B cell (primary cell): ENCODE data around the gene SAT1. TPM values are rescaled to one million over a fixed set of nuclear protein-coding genes. Genes with fewer than 3 reads are reported as not detected.

ENCODE experiments used
- ATAC-seq: fragments of 200-7000 bp; cut with Tn5 transposase; one replicate; pipeline ENCODE4 v1.10.0; 2021; ENCODE audit warnings: low read depth, mild to moderate bottlenecking, moderate number of reproducible peaks, moderate library complexity
- CTCF ChIA-PET: fragments of 350-600 bp; sonication (Branson Sonifier 250); formaldehyde crosslinking; loops from one replicate; lab custom pipeline; 2021; ENCODE audit warnings: antibody characterized with exemption, inconsistent platforms; lab: Charles Lee
- POLR2A ChIA-PET: fragments of 350-600 bp; sonication (Branson Sonifier 250); formaldehyde crosslinking; loops from one replicate; lab custom pipeline; 2021; ENCODE audit warnings: antibody characterized with exemption; lab: Charles Lee
- DNase-seq: peaks from one replicate; pipeline ENCODE4 v3.0.0; 2013
- H2AFZ ChIP-seq: 2 replicates; pipeline ENCODE4 v1.6.1; 2012; ENCODE audit warnings: mild to moderate bottlenecking, low read depth, low read length; ENCODE audit not compliant: insufficient read depth, poor library complexity, severe bottlenecking
- H3K27ac ChIP-seq, 2 donors: 1 replicate in 1 of 2; 2 replicates in 1 of 2; pipeline ENCODE4 v1.5.1; 2012 to 2013; ENCODE audit warnings: low read length in 2 of 2, mild to moderate bottlenecking in 2 of 2, moderate library complexity in 1 of 2
- H3K27me3 ChIP-seq, 4 experiments: fragments of 200-600 bp in 1 of 4; sonication (generic) in 1 of 4; replicated peaks in 1 of 4; 1 replicate in 2 of 4; 2 replicates in 2 of 4; pipeline versions ENCODE4 v1.6.1 to v1.7.0; 2013 to 2016; ENCODE audit warnings: low read length in 3 of 4, mild to moderate bottlenecking in 2 of 4, mixed read lengths in 1 of 4, moderate library complexity in 1 of 4; ENCODE audit not compliant: insufficient read depth in 4 of 4, control insufficient read depth in 3 of 4; ENCODE audit errors: control extremely low read depth in 1 of 4
- H3K36me3 ChIP-seq, 2 experiments: replicated peaks in 1 of 2; 1 replicate in 1 of 2; 2 replicates in 1 of 2; pipeline versions ENCODE4 v1.6.1 to v1.7.1; 2013; ENCODE audit warnings: low read length in 1 of 2; ENCODE audit not compliant: insufficient read depth in 2 of 2, control insufficient read depth in 1 of 2; ENCODE audit errors: control extremely low read depth in 1 of 2, extremely low read depth in 1 of 2
- H3K4me1 ChIP-seq, 2 donors: fragments of 200-600 bp in 1 of 2; sonication (generic) in 1 of 2; 1 replicate in 1 of 2; 2 replicates in 1 of 2; pipeline versions ENCODE4 v1.5.1 to v1.6.1; 2013 to 2017; ENCODE audit warnings: low read length in 2 of 2; ENCODE audit not compliant: control insufficient read depth in 2 of 2, insufficient read depth in 2 of 2
- H3K4me2 ChIP-seq: replicated peaks from 2 replicates; pipeline ENCODE3; 2012; ENCODE audit warnings: mild to moderate bottlenecking, low read depth, low read length; ENCODE audit not compliant: poor library complexity, severe bottlenecking
- H3K4me3 ChIP-seq, 5 experiments: fragments of 200-600 bp in 1 of 5; sonication (generic) in 1 of 5; 1 replicate in 3 of 5; 2 replicates in 2 of 5; pipeline versions ENCODE4 v1.5.1 to v1.7.0; 2011 to 2016; ENCODE audit warnings: low read length in 4 of 5, mild to moderate bottlenecking in 4 of 5, low read depth in 2 of 5, control low read depth in 1 of 5, moderate library complexity in 1 of 5; ENCODE audit not compliant: insufficient read depth in 1 of 5; ENCODE audit errors: control extremely low read depth in 1 of 5, extremely low read depth in 1 of 5
- H3K79me2 ChIP-seq: fragments of 200-600 bp; sonication (generic); one replicate; pipeline ENCODE4 v1.6.0; 2016; ENCODE audit warnings: low read length; ENCODE audit not compliant: control insufficient read depth, insufficient read depth
- H3K9ac ChIP-seq: fragments of 200-600 bp; sonication (generic); 2 replicates; pipeline ENCODE4 v1.6.1; 2017; ENCODE audit warnings: mild to moderate bottlenecking, low read length, moderate library complexity
- H3K9me3 ChIP-seq, 3 donors: one replicate each; pipeline versions ENCODE4 v1.6.1 to v1.7.1; 2013; ENCODE audit warnings: low read length in 2 of 3; ENCODE audit not compliant: control insufficient read depth in 2 of 3, insufficient read depth in 1 of 3; ENCODE audit errors: control extremely low read depth in 1 of 3
- H4K20me1 ChIP-seq: 2 replicates; pipeline ENCODE4 v1.6.0; 2012; ENCODE audit warnings: mild to moderate bottlenecking, low read length; ENCODE audit not compliant: insufficient read depth, control insufficient read depth, poor library complexity, severe bottlenecking
- H3K27ac Mint-ChIP-seq: one replicate; pipeline ENCODE4 v1.8.0; 2021; ENCODE audit warnings: mixed read lengths
- H3K27me3 Mint-ChIP-seq: one replicate; pipeline ENCODE4 v1.8.0; 2021; ENCODE audit warnings: mixed read lengths
- H3K4me1 Mint-ChIP-seq: one replicate; pipeline ENCODE4 v1.8.0; 2021; ENCODE audit warnings: mixed read lengths
- H3K4me3 Mint-ChIP-seq: one replicate; pipeline ENCODE4 v1.8.0; 2021; ENCODE audit warnings: mixed read lengths
- H3K9me3 Mint-ChIP-seq: one replicate; pipeline ENCODE4 v1.8.0; 2022; ENCODE audit warnings: mixed read lengths; ENCODE audit not compliant: insufficient read depth
- CTCF ChIP-seq: fragments of 200-600 bp; IDR thresholded peaks from one replicate; pipeline ENCODE4 v1.8.0; 2022; ENCODE audit warnings: antibody characterized with exemption, mild to moderate bottlenecking
- EZH2 ChIP-seq: IDR thresholded peaks from 2 replicates; pipeline ENCODE4 v1.6.1; 2012; ENCODE audit warnings: borderline replicate concordance, low read depth, mild to moderate bottlenecking, moderate library complexity, low read length; ENCODE audit not compliant: insufficient read depth, poor library complexity, severe bottlenecking
- WGBS: methylation state at CpG from one replicate; pipeline ENCODE4 v1.1.5; 2013; ENCODE audit warnings: missing lambda C conversion rate; ENCODE audit not compliant: insufficient coverage; 5-methylcytosine and 5-hydroxymethylcytosine counted together
- intact Hi-C: fragments of 100-400 bp; cut with micrococcal nuclease; formaldehyde crosslinking; loops from one replicate; pipeline ENCODE4 v1.10.0; 2022
- polyA plus RNA-seq: library from polyadenylated mRNA; depleted of rRNA; stranded (reverse); fragments of >200 nt; gene quantifications from 2 replicates; pipeline ENCODE4 v1.2.3, GENCODE V29; 2012
- total RNA-seq, 2 donors: library from RNA; stranded (reverse); fragments of 120-200 nt in 1 of 2; gene quantifications; 1 replicate in 1 of 2; 2 replicates in 1 of 2; pipeline versions ENCODE4 v1.2.3 to v1.2.4, GENCODE V29; 2013 to 2022

SAT1 gene
- total and polyA plus RNA-seq, 2 donors (not counting 1 experiment from before 2014, with no cell fraction given) = 172 to 479 TPM

GRCh38 chrX:23754664-23755063, 28.3 kb upstream of the SAT1 start:
- H3K4me1 Mint-ChIP-seq = peaks cover 3% of the 10 kb centered on the region
- intact Hi-C loops = no loop called here

DNA sequence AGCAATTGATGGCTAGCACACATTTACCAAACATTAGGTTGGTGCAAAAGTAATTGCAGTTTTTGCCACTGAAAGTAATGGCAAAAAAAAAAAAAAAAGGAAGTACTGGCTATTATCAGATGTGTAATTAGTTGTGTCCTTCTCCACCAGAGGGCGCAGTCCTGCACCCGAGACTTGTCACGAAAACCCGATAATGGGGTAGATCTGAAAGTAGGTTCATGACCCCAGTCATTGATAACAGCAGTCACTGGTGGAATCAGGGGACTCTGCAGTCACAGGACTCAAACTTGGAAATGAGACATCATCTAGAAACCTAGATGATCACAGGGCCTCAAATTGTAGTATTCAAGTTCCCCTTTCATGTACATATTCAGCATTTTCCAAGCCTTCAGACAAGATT, 26.8 kb upstream of the SAT1 start:
- Histone ChIP-seq H3K27ac (no peak overlapping the region), H3K79me2 (no peaks in the 10 kb centered on the region), H3K4me2 (peak overlapping the region; percentile 36), H3K9me3 (no peaks in the 10 kb centered on the region), H4K20me1 (no peaks in the 10 kb centered on the region), H3K4me1 (peaks cover 0 to 3% of the 10 kb centered on the region in 2 donors), H2AFZ (peak overlapping the region; percentile 7), H3K9ac (no peak overlapping the region), H3K36me3 (no peaks in the 10 kb centered on the region), H3K27me3 (no peaks in the 10 kb centered on the region), H3K4me3 (no peak overlapping the region)
- ChIA-PET POLR2A (no interaction called here), CTCF (interaction anchor here (1.0 to 3.4 kb wide), 5 partner anchors 14 to 146 kb away, joined by 4 to 18 read pairs (median 5); partner anchors contain the start of gene SAT1)
- H3K4me3 Mint-ChIP-seq = peak overlapping the region; percentile 45
- no peaks in the 10 kb centered on the region for H3K27me3 Mint-ChIP-seq
- intact Hi-C loops = loop anchor here (1.0 kb wide), 2 partner anchors 13 to 146 kb away; partner anchors contain the start of gene ACOT9
- WGBS = 0% methylated on average over 1 of the region's 4 CpGs
- H3K4me1 Mint-ChIP-seq = peaks cover 3% of the 10 kb centered on the region
- no peaks in the 10 kb centered on the region for H3K9me3 Mint-ChIP-seq
- H3K27ac Mint-ChIP-seq = peak overlapping the region; percentile 56
- TF ChIP-seq EZH2 = no peak
- peak; percentile 62 for TF ChIP-seq CTCF
- ATAC-seq (peak; percentile 41), DNase-seq (peak; percentile 80)

More at GRCh38 chrX:23754664-23755063, 28.3 kb upstream of the SAT1 start:
- Mint-ChIP-seq H3K9me3 (no peaks in the 10 kb centered on the region), H3K27ac (no peak overlapping the region), H3K27me3 (no peaks in the 10 kb centered on the region), H3K4me3 (no peak overlapping the region)
- no peaks in the 10 kb centered on the region for H3K79me2 ChIP-seq
- H3K4me1 ChIP-seq = peaks cover 0 to 3% of the 10 kb centered on the region in 2 donors
- ChIA-PET POLR2A (no interaction called here), CTCF (interaction anchor here (0.6 to 1.5 kb wide), 3 partner anchors 8 to 147 kb away, joined by 3 to 6 read pairs (median 5); no protein-coding TSS in a partner anchor)
- no peak for DNase-seq
- no peak overlapping the region for H3K9ac ChIP-seq
- H3K9me3 ChIP-seq = no peaks in the 10 kb centered on the region
- H3K4me2 ChIP-seq = no peak overlapping the region
- no peaks in the 10 kb centered on the region for H3K27me3 ChIP-seq
- no peak overlapping the region for H3K4me3 ChIP-seq
- WGBS = no CpG with 5 or more reads among the region's 1 CpG
- no peak overlapping the region for H3K27ac ChIP-seq
- no peaks in the 10 kb centered on the region for H3K36me3 ChIP-seq
- H2AFZ ChIP-seq = no peak overlapping the region
- ATAC-seq = no peak
- H4K20me1 ChIP-seq = no peaks in the 10 kb centered on the region
- TF ChIP-seq CTCF (no peak), EZH2 (no peak)
